GM18498 (cell line): ENCODE data around the gene AHDC1.

Experiments used
- ATAC-seq: cut with Tn5 transposase; IDR thresholded peaks from one replicate; pipeline ENCODE4 v1.9.1; 2021; ENCODE audit warnings: mild to moderate bottlenecking, moderate library complexity; ENCODE audit not compliant: unreplicated experiment

The AHDC1 gene

GRCh38 chr1:27568300-27569087, 35.5 kb downstream of the AHDC1 start:
- peak; percentile 92 for ATAC-seq

GRCh38 chr1:27567971-27568299, 36.0 kb downstream of the AHDC1 start:
- no peak for ATAC-seq

GRCh38 chr1:27567146-27567526, 36.8 kb downstream of the AHDC1 start:
- ATAC-seq = no peak

- no peak for ATAC-seq
Measured at GRCh38 chr1:27566462-27567145, 37.3 kb downstream of the AHDC1 start.

- ATAC-seq = no peak
Measured at GRCh38 chr1:27564710-27565649, 39.0 kb downstream of the AHDC1 start.

- no peak for ATAC-seq
Measured at GRCh38 chr1:27563591-27564471, 40.1 kb downstream of the AHDC1 start.

GRCh38 chr1:27563341-27563590, 40.7 kb downstream of the AHDC1 start:
- ATAC-seq = no peak

GRCh38 chr1:27562534-27563340, 41.2 kb downstream of the AHDC1 start:
- no peak for ATAC-seq

GRCh38 chr1:27562021-27562420, 41.9 kb downstream of the AHDC1 start:
- no peak for ATAC-seq

- no peak for ATAC-seq
Measured at GRCh38 chr1:27561124-27561899, 42.6 kb downstream of the AHDC1 start.

- no peak for ATAC-seq
Measured at GRCh38 chr1:27560268-27561123, 43.4 kb downstream of the AHDC1 start.

GRCh38 chr1:27559466-27560030, 44.4 kb downstream of the AHDC1 start:
- ATAC-seq = no peak

GRCh38 chr1:27557596-27558340, 46.2 kb downstream of the AHDC1 start:
- ATAC-seq = no peak

GRCh38 chr1:27556781-27557595, 47.0 kb downstream of the AHDC1 start:
- no peak for ATAC-seq

GRCh38 chr1:27556435-27556780, 47.5 kb downstream of the AHDC1 start:
- ATAC-seq = no peak

- ATAC-seq = no peak
Measured at GRCh38 chr1:27555700-27556424, 48.1 kb downstream of the AHDC1 start.
